Suprapubic skin (tissue), 4 donors: Measurements from ENCODE around the gene EYS.

Experiments
- CTCF ChIP-seq, 2 donors: fragments of 200-600 bp in 1 of 2; fragments of 450-650 bp in 1 of 2; sonication (generic) in 1 of 2; IDR thresholded peaks; one replicate each; pipeline ENCODE4 v1.5.1; 2016 to 2019; ENCODE audit warnings: antibody characterized with exemption in 2 of 2, mild to moderate bottlenecking in 1 of 2, moderate library complexity in 1 of 2
- POLR2A ChIP-seq, 2 donors: fragments of 450-650 bp; IDR thresholded peaks; one replicate each; pipeline ENCODE4 v1.6.1; 2017; ENCODE audit warnings: antibody characterized with exemption in 2 of 2, mild to moderate bottlenecking in 2 of 2, moderate library complexity in 2 of 2
- POLR2AphosphoS5 ChIP-seq, 3 donors: sonication (generic); formaldehyde crosslinking; IDR thresholded peaks; one replicate each; pipeline ENCODE4 v1.6.1; 2017; ENCODE audit warnings: antibody characterized with exemption in 3 of 3

- no peak for TF ChIP-seq CTCF (IDR thresholded peaks at IDR 0.05)
- no peak for TF ChIP-seq POLR2A (IDR thresholded peaks at IDR 0.05)
- no peak for TF ChIP-seq POLR2AphosphoS5 (IDR thresholded peaks at IDR 0.05)
These were observed 140.9 kb downstream of the EYS start for GRCh38 chr6:65566117-65566516.
